ENCODE results near the gene SCRG1.

SCRG1 gene

GRCh38 chr4:173357939-173358338 is 41.0 kb downstream of the SCRG1 start:
- DNase-seq, result no peak

- DNase-seq, result no peak
Observed at GRCh38 chr4:173347467-173347866, 51.4 kb downstream of the SCRG1 start.

GRCh38 chr4:173346074-173346473 is 52.8 kb downstream of the SCRG1 start:
- DNase-seq, result peak; percentile 92

GRCh38 chr4:173345648-173346047 is 53.3 kb downstream of the SCRG1 start:
- DNase-seq, result no peak

GRCh38 chr4:173343832-173344397 is 55.0 kb downstream of the SCRG1 start:
- no peak for DNase-seq

- peak; percentile 4 for DNase-seq
Observed at GRCh38 chr4:173337463-173337862, 61.5 kb downstream of the SCRG1 start.

GRCh38 chr4:173334891-173335752 is 63.8 kb downstream of the SCRG1 start:
- DNase-seq, result peak; percentile 93

Data from fibroblast of skin of right biceps (primary cell).